ENCODE data around the gene MAP7D3.

MAP7D3 gene

DNA sequence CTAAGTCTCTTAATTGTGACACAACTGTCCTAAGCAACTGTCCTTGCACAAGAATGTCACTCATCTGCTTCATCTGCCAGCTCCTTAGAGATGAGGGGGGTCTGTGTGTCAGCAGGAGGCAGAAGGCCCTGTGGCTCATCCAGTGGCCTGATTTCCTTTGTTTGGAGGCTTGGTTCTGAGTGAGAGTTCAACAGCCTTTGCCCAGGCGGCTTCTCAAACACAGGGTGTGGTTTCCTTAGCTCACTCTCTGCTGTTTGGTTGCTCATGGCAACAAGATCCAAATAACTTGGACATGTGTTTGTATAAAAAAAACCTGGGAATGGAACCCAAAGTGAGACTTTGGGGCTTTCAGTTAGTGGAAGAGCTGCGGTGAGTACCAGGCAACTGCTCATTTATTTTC, 46.6 kb downstream of the MAP7D3 start:
- peak; percentile 7 for DNase-seq

- DNase-seq, result no peak
Observed at GRCh38 chrX:136203951-136204350, 47.2 kb downstream of the MAP7D3 start.

- DNase-seq, result no peak
Observed at GRCh38 chrX:136203438-136203837, 47.8 kb downstream of the MAP7D3 start.

DNA sequence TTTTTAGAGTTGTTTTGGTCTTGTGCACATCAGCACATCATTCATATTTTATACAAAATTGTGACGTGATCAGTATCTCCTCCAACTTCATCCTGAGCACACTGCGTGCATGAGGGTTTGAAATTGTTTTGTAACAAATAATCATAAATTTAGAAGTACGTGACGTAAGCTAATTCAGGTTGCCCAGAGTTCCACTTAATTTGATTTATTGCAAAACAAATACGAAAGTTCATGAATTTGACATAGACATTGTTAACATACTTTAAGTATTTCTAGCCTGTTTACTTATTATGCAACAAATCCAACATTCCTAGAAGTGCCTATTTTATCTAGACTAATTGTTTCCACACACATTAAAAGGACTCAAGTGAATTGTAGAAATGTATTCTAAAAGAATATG, 48.3 kb downstream of the MAP7D3 start:
- no peak for DNase-seq

DNA sequence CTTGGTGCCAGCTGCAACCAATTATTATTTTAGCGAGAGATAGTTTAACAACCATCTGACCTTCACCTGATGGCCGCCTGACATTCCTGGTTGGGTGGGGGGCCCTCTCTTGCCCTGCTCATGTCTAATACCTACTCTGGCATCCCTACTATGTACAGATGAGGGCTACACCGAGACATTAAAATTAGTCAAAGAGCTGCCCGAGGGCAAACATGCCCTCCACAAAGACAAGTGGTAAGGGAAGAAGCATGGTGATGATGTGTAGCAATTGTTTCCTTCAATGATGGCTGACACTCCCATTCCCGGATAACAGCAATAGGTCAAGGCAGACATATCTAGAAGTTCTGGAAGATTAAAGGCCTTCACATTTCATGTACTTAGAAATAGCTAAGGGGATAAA, 49.6 kb downstream of the MAP7D3 start:
- no peak for DNase-seq

DNA sequence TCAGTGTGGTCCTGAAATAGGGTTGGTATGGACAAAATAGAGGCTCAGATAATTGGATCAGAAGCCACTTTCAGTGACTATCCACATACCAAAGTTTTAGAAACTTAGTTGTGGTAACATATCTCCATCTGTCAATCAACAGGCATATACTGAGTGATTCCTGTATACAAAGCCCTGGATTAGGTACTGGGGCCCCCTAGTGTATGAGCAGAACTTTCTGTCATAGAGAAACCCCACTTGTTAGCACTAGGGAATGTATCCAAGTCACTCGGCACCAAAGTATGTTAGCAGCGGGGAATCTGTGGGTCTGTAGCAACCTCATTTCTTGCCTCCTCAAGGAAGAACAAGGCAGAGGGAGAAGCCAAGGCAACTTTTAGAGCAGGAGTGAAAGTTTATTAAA, 50.7 kb downstream of the MAP7D3 start:
- DNase-seq, result no peak

GRCh38 chrX:136199365-136199764, 51.8 kb downstream of the MAP7D3 start:
- no peak for DNase-seq

- DNase-seq, result no peak
Observed at GRCh38 chrX:136198678-136199243, 52.4 kb downstream of the MAP7D3 start.

GRCh38 chrX:136198010-136198409, 53.2 kb downstream of the MAP7D3 start:
- no peak for DNase-seq

DNA sequence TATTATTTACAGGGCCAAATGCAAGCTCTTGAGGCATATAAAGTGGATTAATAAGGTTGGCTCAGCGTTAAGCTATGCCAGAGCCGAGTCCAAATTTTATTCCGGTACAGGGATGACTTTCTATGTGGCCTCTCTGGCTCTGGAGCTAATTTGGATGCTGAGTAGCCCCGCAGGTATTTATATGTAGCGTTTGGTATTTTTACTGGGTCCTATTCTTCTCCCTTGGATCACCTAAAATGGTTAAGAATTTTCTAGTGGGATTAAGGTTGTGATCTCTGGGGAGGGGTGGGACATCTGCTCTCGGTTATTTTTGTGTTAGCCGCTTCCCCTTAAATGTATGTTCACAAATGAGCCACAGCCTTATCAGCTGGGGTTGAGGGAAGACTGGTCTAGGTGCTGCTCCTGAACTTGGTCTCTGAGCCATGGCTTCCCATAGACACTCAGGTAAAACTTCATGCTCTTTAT, 54.5 kb downstream of the MAP7D3 start:
- DNase-seq, result no peak

- no peak for DNase-seq
Observed at GRCh38 chrX:136195247-136195646, 56.0 kb downstream of the MAP7D3 start.

DNA sequence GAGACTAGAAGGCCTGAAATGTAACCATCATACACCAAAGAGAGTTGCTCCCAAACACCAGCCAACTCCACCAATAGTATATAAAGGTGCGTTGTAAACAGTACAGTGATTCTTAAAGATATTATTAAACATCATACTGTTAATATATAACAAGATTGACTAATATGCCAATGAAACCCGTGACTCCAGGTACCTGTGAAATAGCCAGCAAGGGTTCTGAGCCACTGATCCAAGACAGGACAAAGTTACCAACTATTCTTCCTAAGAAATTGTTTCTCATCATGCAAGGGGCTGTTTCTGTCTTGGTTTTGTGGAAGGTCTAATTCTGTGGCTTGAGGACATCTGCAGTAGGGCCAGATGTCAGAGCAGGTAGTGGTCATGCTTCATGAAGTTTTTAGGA, 56.7 kb downstream of the MAP7D3 start:
- DNase-seq, result no peak

- DNase-seq, result peak; percentile 3
Observed at GRCh38 chrX:136193771-136194170, 57.4 kb downstream of the MAP7D3 start.

GRCh38 chrX:136192839-136193414, 58.3 kb downstream of the MAP7D3 start:
- DNase-seq, result no peak

DNA sequence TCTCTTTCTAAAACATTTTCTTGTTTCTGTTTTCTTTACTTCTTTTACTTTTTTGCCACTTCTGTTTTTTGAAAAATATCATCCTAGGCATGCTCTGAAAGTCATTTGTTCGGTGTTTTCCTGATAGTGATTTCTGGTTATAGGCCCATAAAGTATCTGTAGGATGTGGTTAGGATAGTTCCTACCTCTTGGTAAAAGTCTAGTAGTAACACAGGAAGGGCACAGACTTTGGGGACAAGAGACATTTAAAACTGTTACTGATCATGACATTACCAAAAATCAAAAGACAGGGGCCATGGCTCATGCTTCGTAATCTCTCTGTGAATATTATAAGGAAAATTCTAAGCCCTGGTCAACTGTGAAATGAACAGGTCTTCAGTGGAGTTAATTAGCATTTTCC, 59.1 kb downstream of the MAP7D3 start:
- DNase-seq, result no peak

- DNase-seq, result no peak
Observed at GRCh38 chrX:136191171-136191570, 60.0 kb downstream of the MAP7D3 start.

- no peak for DNase-seq
Observed at GRCh38 chrX:136190038-136190713, 61.0 kb downstream of the MAP7D3 start.

DNA sequence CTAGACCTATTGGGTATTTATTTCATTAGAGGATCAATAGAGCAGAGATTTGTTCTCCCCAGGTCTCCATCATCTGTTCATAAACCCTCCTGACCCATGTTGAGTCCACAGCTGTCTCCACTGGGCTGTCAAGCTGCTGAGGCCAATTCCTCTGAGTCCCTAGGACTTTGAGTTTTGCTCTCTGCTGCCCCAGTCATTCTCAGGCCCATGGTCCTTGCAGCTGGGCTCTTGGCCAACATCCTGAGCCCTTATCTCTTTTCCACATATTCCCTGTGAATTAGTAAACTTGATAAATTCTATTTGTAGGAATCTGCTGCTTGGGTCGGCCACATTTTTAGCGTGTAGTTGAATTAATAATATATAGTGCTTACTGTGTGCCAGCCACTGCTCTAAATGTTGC, 62.0 kb downstream of the MAP7D3 start:
- no peak for DNase-seq

DNA sequence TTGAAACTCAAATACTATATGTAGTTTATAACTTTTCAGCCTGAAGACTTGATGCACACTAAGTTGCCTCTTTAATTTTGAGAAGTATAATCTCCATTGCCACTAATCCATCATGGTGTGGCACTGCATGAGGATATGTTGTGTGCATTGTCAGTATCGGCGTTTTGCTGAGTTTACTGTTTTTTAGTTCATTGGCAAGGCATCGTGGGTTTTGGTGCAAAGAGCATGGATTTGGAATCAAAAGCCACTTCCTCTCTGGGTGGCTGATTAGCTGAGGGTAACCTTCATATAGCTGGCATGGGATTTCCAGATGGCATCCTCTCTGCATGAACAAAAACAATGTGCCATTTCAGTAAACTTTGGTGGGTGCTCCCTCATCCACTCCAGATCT, 65.2 kb downstream of the MAP7D3 start:
- DNase-seq, result no peak

- no peak for DNase-seq
Observed at GRCh38 chrX:136185401-136186022, 65.7 kb downstream of the MAP7D3 start.

GRCh38 chrX:136183917-136184316, 67.3 kb downstream of the MAP7D3 start:
- DNase-seq, result no peak

- no peak for DNase-seq
Observed at GRCh38 chrX:136183172-136183571, 68.0 kb downstream of the MAP7D3 start.

DNA sequence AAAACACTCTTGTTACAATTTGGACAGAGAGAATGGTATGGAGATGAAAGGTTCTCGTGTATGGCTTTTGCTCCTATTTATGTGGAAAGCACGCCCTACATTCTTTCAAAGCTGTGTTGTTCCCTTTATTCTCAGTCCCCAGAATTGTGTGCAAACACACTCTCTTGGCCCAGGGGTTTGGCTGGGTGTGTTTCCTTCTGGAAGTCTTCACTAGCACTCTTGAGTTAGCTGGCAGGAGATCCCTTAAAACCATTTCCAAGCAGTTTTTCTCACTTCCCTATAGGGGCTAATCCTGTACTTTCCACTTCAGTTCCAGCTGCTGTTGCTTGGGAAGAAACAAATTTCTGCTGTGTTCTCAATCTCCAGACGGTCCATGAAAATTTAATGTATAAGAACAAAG, 68.8 kb downstream of the MAP7D3 start:
- DNase-seq, result no peak

- no peak for DNase-seq
Observed at GRCh38 chrX:136179133-136179532, 72.1 kb downstream of the MAP7D3 start.

Measured in activated CD4-positive, alpha-beta T cell treated with anti-CD3 and anti-CD28 coated beads, Interleukin-2, amount 50 U/mL, for 1 hour (primary cell).